ACHN (cell line): ENCODE data around the gene AP4E1.
"Not testable (repeated sequence)": the region's sequence is repeated elsewhere in the genome, so short reads cannot be mapped to it uniquely, and the experiment has no call there.

ENCODE experiments used
- DNase-seq: peaks from one replicate; pipeline ENCODE4 v3.0.0-alpha.2; 2015
- in situ Hi-C: cut with HindIII; loops from 2 replicates; pipeline ENCODE4 v1.10.0; 2017; ENCODE audit warnings: low sequenced_read_pairs, low pct_ligation_motif_present, low pct_unique_long_range_greater_than_20kb

Gene AP4E1

GRCh38 chr15:50908209-50909009, at the start of gene AP4E1:
Gene AP4E1 (plus strand): TSS chr15:50908683. CDS start chr15:50908779, 96 bp downstream.
- DNase-seq = peak; percentile 89
- in situ Hi-C loops = no loop called here

GRCh38 chr15:50860824-50861223, 47.7 kb upstream of the AP4E1 start:
- no peak for DNase-seq
- in situ Hi-C loops = no loop called here

GRCh38 chr15:50862553-50862952, 45.9 kb upstream of the AP4E1 start:
- in situ Hi-C loops = no loop called here
- no peak for DNase-seq

- no peak for DNase-seq
- in situ Hi-C loops = no loop called here
Observed at GRCh38 chr15:50864873-50865272, 43.6 kb upstream of the AP4E1 start.

GRCh38 chr15:50865515-50866353, 42.7 kb upstream of the AP4E1 start:
- in situ Hi-C loops = no loop called here
- DNase-seq = no peak

- DNase-seq = no peak
- in situ Hi-C loops = no loop called here
Observed at GRCh38 chr15:50871832-50872231, 36.7 kb upstream of the AP4E1 start.

- in situ Hi-C loops = no loop called here
Observed at GRCh38 chr15:50872832-50873426, 35.6 kb upstream of the AP4E1 start.

GRCh38 chr15:50873935-50874361, 34.5 kb upstream of the AP4E1 start:
- DNase-seq = no peak
- in situ Hi-C loops = no loop called here

More at GRCh38 chr15:50872832-50873426, 35.6 kb upstream of the AP4E1 start:
- DNase-seq = no peak

- DNase-seq, in situ Hi-C loops: not testable (repeated sequence)
Observed at GRCh38 chr15:50875238-50875637, 33.2 kb upstream of the AP4E1 start.

- in situ Hi-C loops = no loop called here
- DNase-seq = no peak
Observed at GRCh38 chr15:50876260-50876988, 32.1 kb upstream of the AP4E1 start.

GRCh38 chr15:50876989-50877360, 31.5 kb upstream of the AP4E1 start:
- in situ Hi-C loops = no loop called here
- DNase-seq = peak; percentile 92

- DNase-seq = no peak
- in situ Hi-C loops = no loop called here
Observed at GRCh38 chr15:50879016-50879617, 29.4 kb upstream of the AP4E1 start.

- in situ Hi-C loops = no loop called here
- DNase-seq = no peak
Observed at GRCh38 chr15:50880206-50880605, 28.3 kb upstream of the AP4E1 start.

- in situ Hi-C loops = no loop called here
- DNase-seq = peak; percentile 61
Observed at GRCh38 chr15:50880651-50881114, 27.8 kb upstream of the AP4E1 start.

GRCh38 chr15:50881121-50882048, 27.1 kb upstream of the AP4E1 start:
- in situ Hi-C loops = no loop called here
- DNase-seq = peak; percentile 11

- in situ Hi-C loops = no loop called here
- peak; percentile 81 for DNase-seq
Observed at GRCh38 chr15:50883903-50884302, 24.6 kb upstream of the AP4E1 start.

GRCh38 chr15:50884540-50884939, 23.9 kb upstream of the AP4E1 start:
- in situ Hi-C loops = no loop called here
- peak; percentile 73 for DNase-seq
